ENCODE data around the gene UBE3B. TPM values are rescaled to one million over a fixed set of nuclear protein-coding genes. Genes with fewer than 3 reads are reported as not detected.

UBE3B gene
- total RNA-seq, 4 donors from 2014 or later: 53.2 to 94.1 (median 61.6) TPM

DNA sequence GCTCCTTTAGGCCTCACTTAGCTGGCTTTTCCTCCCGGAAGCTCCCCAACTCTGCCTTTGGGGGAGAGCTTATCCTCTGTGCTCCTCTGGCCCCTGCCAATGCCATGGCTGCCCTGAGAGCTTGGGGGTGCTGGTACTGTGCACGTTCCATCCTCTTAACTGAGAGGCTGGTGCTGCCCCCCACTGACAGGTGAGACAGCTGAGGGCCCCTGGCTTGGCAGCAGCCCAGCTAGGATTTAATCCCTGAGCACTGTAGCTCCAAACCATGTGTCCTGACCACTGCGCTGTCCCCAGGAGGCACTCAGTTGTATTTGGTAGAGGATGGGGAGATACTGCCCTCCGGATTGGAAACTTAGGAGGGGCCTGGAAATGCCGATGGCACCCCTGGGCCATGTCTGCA is 46.1 kb downstream of the UBE3B start:
- Histone ChIP-seq H3K4me3 (no peak overlapping the region), H3K27ac (no peak overlapping the region), H3K27me3 (no peaks in the 10 kb centered on the region), H3K36me3 (peaks cover 97% of the 10 kb centered on the region), H3K4me1 (no peaks in the 10 kb centered on the region), H3K9me3 (no peaks in the 10 kb centered on the region)
- TF ChIP-seq, protein P1, sequence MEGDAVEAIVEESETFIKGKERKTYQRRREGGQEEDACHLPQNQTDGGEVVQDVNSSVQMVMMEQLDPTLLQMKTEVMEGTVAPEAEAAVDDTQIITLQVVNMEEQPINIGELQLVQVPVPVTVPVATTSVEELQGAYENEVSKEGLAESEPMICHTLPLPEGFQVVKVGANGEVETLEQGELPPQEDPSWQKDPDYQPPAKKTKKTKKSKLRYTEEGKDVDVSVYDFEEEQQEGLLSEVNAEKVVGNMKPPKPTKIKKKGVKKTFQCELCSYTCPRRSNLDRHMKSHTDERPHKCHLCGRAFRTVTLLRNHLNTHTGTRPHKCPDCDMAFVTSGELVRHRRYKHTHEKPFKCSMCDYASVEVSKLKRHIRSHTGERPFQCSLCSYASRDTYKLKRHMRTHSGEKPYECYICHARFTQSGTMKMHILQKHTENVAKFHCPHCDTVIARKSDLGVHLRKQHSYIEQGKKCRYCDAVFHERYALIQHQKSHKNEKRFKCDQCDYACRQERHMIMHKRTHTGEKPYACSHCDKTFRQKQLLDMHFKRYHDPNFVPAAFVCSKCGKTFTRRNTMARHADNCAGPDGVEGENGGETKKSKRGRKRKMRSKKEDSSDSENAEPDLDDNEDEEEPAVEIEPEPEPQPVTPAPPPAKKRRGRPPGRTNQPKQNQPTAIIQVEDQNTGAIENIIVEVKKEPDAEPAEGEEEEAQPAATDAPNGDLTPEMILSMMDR (IDR thresholded peaks at IDR 0.05): no peak
- no peak for TF ChIP-seq POLR2A (IDR thresholded peaks at IDR 0.05)
- TF ChIP-seq EP300 (IDR thresholded peaks at IDR 0.05): no peak
- TF ChIP-seq POLR2AphosphoS5 (IDR thresholded peaks at IDR 0.05): no peak
- no peak for DNase-seq (ENCODE audit: low spot score in 2 of 2)
- 90% methylated on average over 5 of the region's 5 CpGs for WGBS

DNA sequence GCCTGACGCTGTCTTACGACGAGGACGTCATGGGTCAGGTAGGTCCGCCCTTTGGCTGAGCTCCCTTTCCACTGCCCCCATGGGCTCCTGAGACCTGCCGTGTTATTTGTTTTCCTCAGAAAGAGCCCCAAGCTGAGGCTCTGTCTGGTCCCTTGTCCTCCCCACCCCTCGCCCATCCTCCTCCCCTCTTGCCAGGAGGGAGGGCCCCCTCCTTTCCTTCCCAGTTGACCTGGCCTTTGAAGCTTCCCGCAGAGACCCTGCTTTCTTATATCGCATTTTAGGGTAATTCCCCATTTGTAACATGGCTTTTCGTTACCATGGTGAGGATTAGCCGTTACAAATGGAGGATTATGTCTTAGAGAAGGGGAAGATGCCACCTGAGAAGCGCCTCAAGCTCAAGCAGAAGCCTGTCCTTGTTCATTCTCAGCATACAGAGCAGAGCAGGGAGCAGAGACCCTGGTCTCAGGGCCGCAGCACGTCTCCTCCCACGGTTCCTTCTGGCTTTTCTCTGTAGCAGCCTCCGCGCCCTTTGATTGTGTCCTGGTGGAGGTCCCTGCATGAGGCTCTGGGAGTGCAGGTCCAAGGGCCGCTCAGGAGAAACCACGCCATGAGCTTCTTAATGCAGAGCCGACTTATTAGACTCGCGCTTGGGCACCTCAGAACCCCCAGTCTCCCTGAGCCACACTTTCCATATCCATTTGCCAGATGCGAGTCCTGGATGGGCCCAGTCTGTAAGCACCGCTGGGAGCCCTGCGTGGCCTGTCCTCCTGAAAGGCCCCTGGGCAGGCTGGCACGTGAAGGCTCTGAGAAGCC is 47.2 kb downstream of the UBE3B start:
- Histone ChIP-seq H3K4me3 (no peak overlapping the region), H3K36me3 (peaks cover 94% of the 10 kb centered on the region)
- WGBS: 81% methylated on average over 26 of the region's 26 CpGs

DNA sequence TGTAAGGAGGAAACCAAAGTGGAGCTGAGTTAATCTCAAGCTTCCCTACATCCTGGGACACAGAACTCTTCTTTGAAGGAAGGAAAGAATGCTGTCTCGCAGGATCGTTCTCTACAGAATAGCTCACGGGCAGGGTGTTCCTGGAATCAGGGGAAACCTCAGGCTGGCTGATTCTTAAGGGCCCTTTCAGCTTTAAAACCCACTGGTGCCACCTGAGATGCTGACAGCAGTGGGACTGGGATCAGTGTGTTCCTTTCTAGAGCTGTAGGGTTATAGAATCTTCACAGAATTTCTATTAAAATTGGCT is 47.8 kb downstream of the UBE3B start:
- 87% methylated on average over 3 of the region's 3 CpGs for WGBS
- H3K9me3 ChIP-seq: no peaks in the 10 kb centered on the region
- no peak overlapping the region for H3K4me3 ChIP-seq
- no peak for TF ChIP-seq EP300 (IDR thresholded peaks at IDR 0.05)
- TF ChIP-seq, protein P1 (IDR thresholded peaks at IDR 0.05): no peak
- no peak for TF ChIP-seq POLR2AphosphoS5 (IDR thresholded peaks at IDR 0.05)
- no peak for TF ChIP-seq POLR2A (IDR thresholded peaks at IDR 0.05)
- no peak for DNase-seq (ENCODE audit: low spot score in 2 of 2)
- H3K4me1 ChIP-seq: no peaks in the 10 kb centered on the region
- peaks cover 94% of the 10 kb centered on the region for H3K36me3 ChIP-seq
- H3K27ac ChIP-seq: no peak overlapping the region
- H3K27me3 ChIP-seq: no peaks in the 10 kb centered on the region

More for the DNA sequence above, 47.2 kb downstream of the UBE3B start:
- H3K27ac ChIP-seq: no peak overlapping the region
- H3K27me3 ChIP-seq: no peaks in the 10 kb centered on the region
- no peaks in the 10 kb centered on the region for H3K9me3 ChIP-seq
- no peak for DNase-seq (ENCODE audit: low spot score in 2 of 2)
- no peaks in the 10 kb centered on the region for H3K4me1 ChIP-seq
- TF ChIP-seq POLR2AphosphoS5 (IDR thresholded peaks at IDR 0.05) (no peak), EP300 (IDR thresholded peaks at IDR 0.05) (no peak), POLR2A (IDR thresholded peaks at IDR 0.05) (no peak)
- TF ChIP-seq, protein P1 (IDR thresholded peaks at IDR 0.05): no peak

DNA sequence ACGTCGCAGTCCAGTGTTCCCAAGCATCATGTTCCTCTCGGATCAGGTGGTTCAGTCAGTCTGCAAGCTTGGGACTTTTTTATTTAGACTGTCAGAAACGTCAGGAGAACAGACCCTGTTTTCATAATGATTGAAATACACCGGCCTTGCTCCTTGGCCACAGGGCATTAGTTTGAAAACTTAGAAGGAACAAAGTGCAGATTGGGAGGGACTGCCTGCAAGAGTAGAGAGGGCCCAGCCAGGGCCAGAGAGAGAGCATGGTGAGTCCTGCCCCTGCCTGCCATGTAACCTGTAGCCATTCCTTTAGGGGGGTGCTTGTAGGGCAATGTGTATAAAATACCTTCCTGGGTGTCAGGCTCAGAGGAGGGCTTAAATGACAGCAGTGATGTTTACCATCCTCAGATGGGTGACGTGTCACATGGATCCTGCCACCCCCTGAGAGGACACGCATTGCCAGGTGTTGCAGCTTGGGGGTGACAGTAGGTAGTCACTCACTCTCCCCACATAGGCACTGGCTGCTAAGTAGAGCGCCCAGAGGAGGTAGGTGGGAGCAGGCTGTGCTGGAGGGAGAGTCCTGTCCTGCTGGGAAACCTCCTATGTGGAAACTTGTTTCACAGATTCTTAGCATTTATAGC is 50.2 kb downstream of the UBE3B start:
- Histone ChIP-seq H3K27me3 (no peaks in the 10 kb centered on the region), H3K36me3 (peaks cover 91% of the 10 kb centered on the region), H3K4me3 (no peak overlapping the region), H3K27ac (no peak overlapping the region), H3K9me3 (no peaks in the 10 kb centered on the region), H3K4me1 (no peaks in the 10 kb centered on the region)
- no peak for TF ChIP-seq EP300 (IDR thresholded peaks at IDR 0.05)
- TF ChIP-seq, protein P1 (IDR thresholded peaks at IDR 0.05): no peak
- DNase-seq (ENCODE audit: low spot score in 2 of 2): no peak
- WGBS: 84% methylated on average over 6 of the region's 8 CpGs
